T-helper 22 cell (primary cell): Measurements from ENCODE around the gene PXDN.

Experiments
- DNase-seq: peaks from one replicate; pipeline ENCODE4 v3.0.0-alpha.2; 2020; ENCODE audit warnings: low read depth

The PXDN gene

DNA sequence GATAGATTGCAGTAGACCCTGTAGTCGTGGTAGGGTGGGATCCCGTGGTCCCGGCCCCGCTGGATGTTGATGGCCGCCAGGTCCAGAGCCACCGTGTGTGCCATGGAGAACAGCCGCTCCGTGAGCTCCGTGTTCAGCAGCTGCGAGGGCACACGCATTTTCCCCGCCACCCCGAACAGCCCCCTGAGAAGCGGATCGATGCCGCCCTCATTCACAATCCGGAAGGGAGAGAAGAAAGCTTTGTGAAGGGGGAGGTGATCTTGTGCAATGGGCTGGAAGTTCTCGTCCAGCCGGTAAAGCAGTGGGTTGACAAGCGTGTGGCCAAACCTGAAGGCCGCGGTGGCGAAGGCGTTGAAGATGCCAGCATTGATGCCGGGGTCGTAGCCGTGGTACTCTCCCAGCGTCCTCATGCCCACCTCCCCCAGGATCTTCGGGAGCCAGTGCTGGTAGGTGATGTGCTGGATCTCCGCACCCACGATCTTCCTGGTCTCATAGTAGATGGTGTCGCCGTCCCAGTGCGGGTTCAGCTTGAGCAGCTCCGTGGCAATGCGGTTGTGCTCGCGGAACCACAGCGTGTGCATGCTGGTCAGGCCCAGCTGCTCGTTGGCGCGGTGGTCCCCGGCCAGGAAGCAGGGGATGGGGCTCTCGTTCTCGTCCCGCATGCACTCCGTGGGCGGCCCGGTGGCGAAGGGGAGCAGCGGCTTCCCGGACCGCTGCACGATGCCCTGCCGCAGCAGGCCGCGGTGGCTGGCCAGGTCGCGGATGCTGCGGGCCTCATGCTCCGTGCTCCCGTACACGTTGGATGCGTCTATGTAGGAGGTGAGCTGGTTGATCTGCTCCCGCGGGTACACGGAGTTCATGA lies 95.8 kb downstream of the PXDN start:
- no peak for DNase-seq

DNA sequence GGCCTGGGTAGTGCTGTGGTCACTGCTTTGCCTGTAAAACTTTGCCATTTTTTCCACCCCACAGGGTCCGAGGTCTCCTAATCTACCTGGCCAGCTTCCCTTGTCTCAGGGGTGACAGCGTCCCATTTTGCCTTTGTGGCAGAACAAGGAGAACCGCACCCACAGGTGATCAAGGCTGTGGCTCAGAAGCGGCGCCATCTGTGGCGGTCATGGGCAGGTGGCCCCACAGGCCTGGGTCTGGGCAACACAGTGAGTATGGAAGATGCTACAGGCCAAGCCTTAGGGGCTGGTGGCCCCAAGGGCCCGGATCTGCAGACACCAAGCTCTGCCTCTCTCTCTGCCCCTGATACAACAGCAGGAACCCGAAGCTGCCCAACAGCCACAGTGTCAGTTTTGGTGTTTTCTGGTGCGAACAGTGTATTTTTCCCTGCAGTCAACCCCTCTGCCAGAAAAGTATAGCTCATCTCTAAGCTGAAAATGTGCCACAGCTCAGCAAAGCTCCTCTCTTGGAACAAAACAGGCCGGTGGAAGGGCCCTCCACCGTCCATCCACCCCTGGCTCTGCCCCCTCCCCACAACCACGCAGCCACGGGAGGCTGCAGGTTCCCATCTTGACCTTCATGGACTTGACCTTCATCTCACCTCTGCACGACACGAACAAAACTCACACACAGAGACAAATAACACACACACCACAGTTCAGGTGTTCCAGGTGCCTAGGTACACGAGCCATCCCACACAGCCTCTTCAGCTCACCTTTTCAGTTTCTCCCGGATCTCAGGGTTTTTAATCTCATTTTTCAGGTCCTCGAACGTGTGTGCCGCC lies 96.7 kb downstream of the PXDN start:
- DNase-seq: no peak

DNA sequence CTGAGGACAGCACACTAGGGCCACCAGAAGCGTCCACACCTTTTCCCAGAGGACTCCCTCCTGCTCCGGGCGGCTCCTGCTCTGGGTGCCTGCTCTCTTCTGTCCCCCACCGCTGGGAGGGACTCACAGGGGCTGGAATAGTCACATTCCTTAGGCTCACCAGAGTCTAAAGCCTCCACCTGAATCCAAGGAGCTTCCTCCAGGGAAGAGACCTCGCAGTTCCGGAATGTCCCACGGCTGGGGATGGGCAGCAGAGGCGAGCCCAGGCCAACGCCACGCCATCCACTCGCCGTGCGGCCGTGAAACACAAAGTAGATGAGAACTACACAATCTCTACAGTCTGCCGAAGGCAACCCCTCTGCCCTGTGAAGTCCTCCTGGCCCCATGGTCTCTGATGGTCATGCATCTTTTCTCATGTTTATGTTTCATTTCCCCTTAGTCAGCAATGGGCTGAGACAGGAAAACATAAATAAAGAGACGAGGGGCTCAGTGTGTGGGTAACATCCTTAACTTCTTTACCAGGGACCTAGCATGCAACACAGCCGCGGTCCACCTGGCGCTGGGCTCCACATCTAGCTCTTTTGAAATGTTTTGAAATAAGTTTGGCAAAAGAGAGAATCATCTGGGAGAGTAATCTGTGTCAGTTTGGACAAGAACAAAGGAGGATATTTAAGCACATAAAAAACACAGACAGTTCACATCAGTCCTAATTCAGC lies 98.4 kb downstream of the PXDN start:
- DNase-seq: no peak

DNA sequence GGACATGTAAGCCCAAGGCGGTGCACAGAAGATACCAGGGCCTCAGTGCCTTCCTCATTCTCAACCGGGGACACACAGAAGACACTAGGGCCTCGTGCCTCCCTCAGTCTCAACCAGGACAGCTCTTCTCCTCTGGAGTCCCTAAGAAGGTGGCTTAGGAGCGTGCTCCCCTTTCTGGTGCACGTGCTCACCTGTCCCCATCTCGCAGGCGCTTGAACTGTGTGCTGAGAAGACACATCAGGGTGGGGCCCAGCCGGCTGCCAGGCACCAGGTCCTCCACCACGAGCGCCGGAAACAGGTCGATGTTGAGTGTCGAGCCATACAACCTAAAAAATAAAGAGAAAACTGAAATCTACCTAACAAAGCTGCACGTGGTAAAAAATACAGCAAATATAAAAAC lies 99.9 kb downstream of the PXDN start:
- no peak for DNase-seq

DNA sequence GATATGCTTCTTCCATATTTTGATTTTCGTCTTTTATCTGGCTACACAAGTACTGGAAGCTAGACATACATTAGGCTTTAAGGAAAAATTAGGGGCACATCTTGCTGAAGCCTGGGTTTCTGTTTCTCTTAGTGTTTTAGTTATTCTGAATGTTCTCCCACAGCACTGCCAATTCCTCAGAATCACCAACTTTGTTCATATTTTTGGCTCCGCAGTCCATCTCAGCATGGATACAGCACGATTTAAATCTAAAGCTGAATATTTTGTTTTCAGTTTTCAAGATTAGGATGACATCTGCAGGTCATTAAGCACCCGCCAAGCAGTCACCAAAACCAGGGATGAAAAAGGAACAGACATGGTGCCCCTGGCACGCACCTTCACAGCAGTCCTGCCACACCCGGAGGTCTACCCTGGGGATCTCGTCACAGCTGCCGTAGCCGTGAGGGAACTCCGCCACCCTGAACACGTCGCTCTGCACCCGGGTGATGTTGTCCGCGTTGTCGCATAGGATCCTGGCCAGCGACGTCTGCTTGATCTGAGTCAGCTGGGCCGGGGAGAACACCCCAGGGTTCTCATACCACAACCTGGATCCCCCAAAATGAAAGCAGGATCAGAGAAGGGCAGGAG lies 101.2 kb downstream of the PXDN start:
- DNase-seq: no peak

DNA sequence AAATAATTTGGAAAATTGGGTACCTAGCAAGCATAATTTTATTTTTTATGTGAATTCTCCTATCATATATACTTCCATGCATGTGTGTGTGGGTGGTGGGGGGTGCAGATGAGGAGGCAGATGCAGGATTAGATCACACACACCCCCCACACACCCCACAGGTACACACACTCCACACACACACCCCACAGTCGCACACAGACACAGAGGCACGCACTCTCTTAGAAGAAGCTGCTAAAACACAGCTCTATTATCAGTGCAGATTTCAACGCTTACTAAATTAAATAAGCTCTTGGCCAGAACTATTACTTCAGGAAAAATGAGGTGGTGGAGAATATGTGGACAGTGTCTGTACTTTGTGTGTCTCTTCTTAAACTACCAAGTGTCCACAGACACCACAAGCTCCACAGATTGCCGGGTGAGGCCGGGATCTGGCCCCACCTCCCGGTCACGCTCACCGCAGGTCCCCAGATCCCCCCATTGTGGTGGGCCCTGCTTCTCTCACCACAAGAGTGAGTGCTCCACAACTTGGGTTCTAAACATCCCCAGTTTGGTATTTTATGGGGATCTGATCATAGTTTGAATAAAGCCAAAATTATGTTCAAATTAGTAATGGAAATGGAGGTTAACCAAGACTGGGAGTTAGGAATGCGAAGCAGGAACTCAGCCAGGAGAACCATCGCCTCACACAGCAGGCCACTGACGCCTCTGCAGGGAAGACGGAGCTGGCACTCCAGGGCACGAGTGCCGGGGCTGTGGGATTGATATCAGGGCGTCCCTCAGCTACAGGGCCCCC lies 102.1 kb downstream of the PXDN start:
- DNase-seq: no peak

DNA sequence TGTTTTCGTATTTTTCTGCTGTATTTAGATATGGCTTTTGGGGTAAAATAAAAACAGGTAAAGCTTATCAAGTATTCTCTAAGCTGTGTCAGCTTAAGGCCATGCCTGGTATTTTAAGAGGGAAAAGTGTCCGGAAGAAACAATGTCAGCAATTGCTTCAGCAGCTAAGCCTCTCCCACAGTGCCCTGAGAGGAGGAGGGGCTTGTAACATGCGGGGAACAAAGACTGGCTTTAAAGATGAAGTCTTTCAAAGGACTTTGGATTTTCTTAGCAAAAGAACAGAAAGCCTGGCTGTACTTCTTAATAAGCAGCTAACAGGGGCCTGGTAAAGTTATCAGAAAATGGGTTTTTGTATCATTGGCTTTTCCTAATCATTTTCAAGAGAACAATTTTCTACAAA lies 102.8 kb downstream of the PXDN start:
- DNase-seq: no peak

DNA sequence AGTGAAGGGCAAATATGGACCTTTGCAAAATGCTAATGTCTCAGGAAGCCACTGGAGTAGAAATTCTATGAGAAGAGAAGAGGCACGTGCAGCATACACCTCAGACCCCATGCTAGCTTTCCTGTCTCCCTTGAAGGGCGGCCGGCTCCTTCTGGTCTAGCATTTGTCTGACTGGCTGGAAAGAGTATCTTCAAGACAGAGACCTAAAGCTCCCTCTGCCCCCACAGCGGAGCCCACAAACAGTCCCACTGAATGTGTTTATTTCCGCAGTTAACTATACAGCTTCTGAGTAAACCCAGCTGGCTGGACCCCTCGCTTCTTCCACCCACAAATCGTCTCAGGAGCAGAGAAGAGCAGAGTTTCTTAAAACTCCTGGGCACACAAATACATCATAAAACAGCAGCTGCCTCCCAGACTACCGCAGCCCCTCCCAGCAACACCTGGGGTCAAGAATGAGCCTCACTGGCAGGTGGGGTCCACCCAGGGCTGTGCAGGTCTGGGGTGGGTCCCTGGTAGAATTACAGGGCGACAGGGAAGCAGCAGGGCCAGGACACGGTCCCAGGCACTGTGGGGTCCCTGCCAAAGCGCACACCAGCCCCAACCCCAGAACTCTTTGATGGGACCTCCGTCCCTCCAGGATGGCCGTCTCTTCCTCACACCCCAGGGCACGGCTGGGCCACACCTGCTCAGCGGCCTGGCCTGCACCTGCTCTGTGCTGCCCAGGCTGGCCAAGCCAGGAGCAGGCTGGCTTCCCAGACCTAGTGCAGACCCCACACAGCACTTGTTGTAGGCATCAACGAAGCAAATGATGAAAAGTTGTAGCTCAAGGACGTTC lies 103.8 kb downstream of the PXDN start:
- DNase-seq: no peak

DNA sequence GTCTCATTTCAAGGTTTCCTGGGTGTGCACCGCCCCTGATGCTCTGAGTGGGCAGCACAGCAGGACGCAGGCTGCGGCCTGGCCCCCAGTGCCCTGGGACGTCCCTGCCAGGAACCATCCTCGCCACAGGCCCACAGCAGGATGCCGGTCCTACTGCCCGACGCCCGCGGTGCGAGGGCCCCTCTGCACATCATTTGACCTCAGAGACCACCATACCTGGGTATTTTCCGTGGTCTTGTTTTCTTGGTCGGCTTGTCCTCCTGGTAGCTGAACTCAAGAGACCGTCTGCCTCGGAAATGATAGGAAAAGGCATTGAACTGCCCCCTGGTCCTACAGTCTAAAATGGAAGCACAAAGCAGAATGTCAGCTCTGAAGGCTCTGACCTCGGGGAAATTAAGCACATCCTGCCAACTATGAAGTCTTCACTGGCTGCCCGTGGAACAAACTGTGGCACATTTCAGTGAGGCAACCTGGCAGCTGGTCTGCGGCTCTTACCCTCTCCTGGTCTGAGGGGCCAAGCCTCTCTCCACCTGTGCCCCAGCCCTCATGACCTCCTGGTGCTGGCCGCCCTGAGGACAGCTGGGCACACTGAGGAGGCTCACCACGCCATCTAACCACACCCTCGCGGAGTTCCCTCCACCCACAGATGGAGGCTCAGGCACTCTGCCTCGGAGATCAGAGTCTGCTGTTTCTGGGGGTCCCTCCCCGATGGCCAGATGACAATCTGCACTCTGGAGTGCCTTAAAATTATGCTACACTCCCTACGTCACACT lies 105.0 kb downstream of the PXDN start:
- no peak for DNase-seq

DNA sequence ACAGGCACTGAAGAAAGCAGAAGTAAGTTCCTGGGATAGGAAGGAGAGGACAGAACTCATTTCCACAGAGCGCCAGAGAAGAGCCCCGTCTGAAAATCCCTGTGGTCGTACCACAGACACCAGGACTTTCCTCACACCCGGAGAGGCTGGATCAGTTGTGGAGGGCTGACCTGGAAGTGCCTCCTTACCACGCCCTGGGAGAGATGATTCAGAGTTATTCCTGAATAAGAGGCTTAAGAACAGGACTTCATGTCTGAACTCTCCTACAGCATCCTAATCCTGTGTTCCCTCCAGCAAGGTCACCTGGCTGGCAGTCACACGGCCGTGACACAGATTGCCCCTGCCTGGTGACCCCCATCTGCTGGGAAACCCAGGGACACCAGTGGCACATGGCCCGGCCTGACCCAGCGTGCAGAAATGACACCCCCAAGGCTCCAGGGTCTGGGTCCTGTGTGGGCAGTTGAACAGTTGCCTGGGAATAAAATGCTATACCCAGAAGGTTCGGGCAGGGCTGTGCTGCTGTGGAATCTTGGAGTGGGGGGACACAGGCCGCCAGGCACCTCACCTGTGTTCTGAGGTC lies 105.9 kb downstream of the PXDN start:
- DNase-seq: no peak

DNA sequence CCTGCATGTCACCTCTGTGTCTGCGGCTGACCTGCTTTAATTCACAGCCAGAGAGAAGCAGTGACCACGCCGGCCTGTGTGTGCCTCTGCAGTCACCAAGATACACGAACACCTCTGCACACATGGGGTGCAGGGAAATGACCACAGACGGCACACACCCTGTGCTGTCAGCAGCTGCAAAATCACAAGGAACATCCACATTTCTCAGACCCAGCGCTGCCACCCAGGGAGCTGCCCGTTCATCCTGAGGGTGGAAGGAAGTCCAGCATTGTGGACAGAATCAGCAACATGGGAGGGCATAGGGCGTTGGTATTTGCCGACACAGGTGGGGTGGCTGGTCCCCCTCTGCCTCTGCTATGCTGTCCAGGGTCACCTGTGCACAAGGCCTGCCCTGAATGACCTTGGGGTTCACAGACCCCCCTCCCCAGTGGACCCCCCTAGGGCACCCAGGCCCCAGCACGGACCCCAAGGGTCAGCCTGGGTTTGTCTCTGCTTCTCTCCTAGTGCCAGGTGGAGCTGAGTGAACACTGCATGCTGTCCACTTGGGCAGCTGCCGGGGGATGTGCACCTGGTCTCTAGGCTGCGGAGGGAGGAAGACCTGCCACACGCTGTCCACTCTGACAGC lies 107.4 kb downstream of the PXDN start:
- no peak for DNase-seq

DNA sequence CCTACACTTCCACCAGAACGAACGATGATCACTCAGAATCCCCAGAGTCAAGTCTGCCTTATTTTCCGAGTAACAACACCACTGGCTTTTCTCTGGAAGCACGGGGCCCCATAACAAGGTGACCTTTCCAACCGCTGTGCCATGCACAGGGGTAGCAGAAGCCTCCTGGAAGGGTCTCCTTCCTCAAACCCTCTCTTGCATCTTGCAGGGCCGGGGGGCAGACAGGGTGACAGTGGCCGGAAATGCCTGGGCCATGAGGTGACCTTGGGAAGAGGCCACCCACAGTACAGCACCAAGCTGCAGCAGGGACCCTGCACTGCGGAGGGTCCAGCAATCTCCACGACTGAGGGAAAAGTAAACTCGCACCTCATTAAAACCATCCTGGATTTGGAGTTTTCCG lies 108.5 kb downstream of the PXDN start:
- DNase-seq: no peak

DNA sequence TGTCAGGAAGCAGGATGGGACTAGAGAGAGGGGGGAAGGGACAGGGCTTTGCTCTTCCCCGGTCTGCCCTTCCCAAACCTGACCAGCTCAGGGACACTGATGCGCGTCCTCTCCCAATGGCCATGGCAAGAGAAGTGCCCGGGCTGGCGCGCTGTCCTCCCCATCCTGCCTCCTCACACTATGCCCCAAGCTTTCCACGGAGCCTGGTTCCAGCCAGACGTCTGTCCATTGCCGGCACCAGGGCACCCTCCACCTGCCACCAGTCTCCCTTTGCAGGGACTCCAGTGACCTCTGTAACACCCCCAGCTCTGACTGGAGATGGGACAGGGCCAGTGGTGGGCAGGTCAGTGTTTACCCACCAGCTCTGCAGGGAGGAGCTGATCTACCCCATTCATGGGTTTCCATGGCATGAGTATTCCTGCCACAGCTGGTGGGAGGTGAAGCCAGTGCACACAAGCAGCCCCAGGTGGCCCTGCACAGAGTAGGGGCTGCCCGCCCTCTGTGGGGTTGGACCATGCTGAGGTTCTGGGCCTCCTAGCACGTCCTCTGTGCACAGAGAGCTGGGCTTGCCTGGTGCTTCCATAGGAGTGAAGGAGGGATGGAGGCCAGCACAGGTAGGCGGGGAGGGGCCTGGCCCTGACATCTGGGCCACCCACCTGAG lies 109.5 kb downstream of the PXDN start:
- no peak for DNase-seq

DNA sequence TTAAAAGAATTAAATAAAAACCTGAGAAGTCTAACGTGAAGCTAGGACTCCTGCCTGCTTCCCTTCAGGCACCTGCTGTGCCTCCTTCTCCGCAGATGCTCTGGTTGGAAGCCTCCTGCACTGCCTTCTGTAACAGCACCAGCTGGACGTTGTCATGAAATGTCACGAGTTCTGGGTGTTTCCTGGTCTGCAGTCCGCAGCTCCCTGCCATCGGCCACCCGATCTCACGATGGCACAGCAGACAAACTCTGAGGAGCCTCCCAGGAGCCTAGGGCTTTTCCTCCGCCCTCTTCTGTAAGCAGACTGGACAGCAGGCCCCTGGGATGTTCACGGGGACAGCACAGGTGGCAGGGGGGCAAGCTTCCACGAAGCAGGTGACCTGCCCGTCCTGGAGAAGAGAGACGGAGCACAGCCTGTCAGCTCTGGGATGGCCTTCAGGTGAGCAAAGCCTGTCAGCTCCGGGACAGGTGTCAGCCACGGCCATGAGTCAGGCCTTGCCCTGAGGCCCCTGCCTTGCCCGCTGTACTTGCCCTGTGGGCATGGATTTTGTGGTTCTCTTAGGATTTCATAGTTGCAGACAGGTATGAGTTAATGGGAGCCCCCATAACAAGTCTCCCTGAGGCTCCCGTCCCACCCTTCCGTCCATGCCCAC lies 110.3 kb downstream of the PXDN start:
- DNase-seq: no peak

DNA sequence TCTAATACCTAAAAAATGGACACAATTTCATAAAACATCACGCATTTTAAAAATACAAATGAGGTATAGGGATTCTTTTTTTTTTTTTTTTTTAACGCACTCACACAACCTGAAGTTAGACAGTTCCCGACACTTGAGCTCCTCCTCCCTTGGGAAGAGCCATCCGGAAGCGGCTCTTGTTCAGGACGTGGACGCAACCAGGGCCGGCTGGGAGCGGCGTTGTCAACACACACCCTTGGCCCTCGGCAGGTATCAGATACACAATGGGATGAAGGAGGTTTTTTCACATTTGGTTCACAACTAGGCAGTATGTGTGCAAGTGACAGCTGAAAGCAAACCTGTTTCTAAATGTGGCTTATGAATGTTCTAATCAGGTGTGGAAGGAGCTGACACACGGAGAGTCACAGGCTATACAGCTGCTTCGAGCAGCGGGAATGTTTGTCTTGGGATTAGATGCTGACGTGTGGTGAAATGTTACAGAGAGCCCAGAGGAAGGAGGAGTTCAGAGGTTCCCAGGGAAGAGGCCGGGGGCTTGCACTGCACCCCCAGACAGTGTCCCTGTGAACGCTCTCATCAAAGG lies 111.1 kb downstream of the PXDN start:
- DNase-seq: no peak

DNA sequence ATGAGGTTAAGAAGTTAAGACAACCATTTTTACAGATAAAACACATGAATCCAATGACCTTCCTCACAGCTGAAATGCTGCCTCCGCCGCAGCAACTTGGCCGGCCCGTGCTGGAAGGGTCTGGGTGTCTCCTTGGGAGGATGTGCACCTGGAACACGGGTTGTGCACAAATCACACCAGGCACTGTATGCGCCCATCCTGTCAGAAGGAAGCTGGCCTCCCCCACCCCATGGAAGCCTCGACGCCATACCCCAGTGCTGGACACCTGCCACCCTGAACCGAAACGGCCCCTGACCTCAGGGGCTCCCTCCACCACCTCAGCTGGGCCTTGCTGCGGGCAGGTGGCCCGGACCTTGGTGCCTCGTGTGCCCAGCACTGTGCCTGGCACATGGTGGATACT lies 111.8 kb downstream of the PXDN start:
- no peak for DNase-seq

DNA sequence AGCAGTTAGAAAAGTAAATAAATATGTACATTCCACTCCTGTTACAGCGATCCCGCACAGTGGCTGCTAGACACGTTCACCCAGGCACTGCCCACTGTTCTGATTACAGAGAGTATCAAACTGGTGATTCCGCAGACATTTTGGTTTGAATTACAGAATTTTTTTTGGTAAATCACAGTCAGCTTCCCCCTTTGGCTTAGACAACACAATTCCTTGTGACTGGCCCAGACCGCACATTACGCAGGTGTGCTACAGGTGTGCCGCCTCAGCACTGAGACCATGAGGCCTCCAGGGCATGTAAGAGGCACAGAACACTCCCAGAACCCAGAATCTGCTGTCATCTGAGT lies 112.3 kb downstream of the PXDN start:
- no peak for DNase-seq
